HepG2 (cell line): ENCODE data around the gene HIC1. TPM values are rescaled to one million over a fixed set of nuclear protein-coding genes. Genes with fewer than 3 reads are reported as not detected.
A peak's percentile ranks its signal among the peaks of the same experiment; 100 is the strongest.

Source experiments
- BCL6 ChIP-seq: IDR thresholded peaks from 2 replicates; pipeline ENCODE4 v1.6.1; 2016; ENCODE audit warnings: missing genetic modification reagents, missing compliant biosample characterization
- CBX5 ChIP-seq: sonication (generic); formaldehyde crosslinking; IDR thresholded peaks from 2 replicates; pipeline ENCODE4 v1.4.0; 2020; ENCODE audit warnings: missing genetic modification reagents, borderline replicate concordance
- CENPBD1 ChIP-seq: sonication (generic); formaldehyde crosslinking; IDR thresholded peaks from 2 replicates; pipeline ENCODE4 v1.8.0; 2022; ENCODE audit warnings: missing genetic modification reagents, low read depth, mild to moderate bottlenecking, borderline replicate concordance
- DR1 ChIP-seq: sonication (generic); formaldehyde crosslinking; IDR thresholded peaks from 2 replicates; pipeline ENCODE4 v1.8.0; 2021; ENCODE audit warnings: mild to moderate bottlenecking, missing genetic modification reagents, inconsistent platforms
- ELF4 ChIP-seq: sonication (generic); formaldehyde crosslinking; IDR thresholded peaks from 2 replicates; pipeline ENCODE4 v1.5.0; 2020; ENCODE audit warnings: missing genetic modification reagents, mild to moderate bottlenecking, moderate library complexity, borderline replicate concordance
- FOXP1 ChIP-seq, 2 experiments: fragments of 450-650 bp in 1 of 2; IDR thresholded peaks; 2 replicates each; pipeline ENCODE4 v1.6.1; 2017 to 2018; ENCODE audit warnings: antibody characterized with exemption in 1 of 2
- HIVEP1 ChIP-seq: sonication (generic); formaldehyde crosslinking; IDR thresholded peaks from 2 replicates; pipeline ENCODE4 v1.4.0; 2020; ENCODE audit warnings: mild to moderate bottlenecking, missing genetic modification reagents
- HNRNPH1 ChIP-seq: fragments of 200-400 bp; formaldehyde crosslinking; optimal IDR thresholded peaks from 2 replicates; pipeline ENCODE3; 2017; ENCODE audit warnings: mild to moderate bottlenecking, low read depth, low read length
- IKZF4 ChIP-seq: sonication (generic); formaldehyde crosslinking; IDR thresholded peaks from 2 replicates; pipeline ENCODE4 v1.5.1; 2020; ENCODE audit warnings: borderline replicate concordance, mild to moderate bottlenecking, low read depth, missing genetic modification reagents; ENCODE audit errors: not compliant biosample characterization
- KDM6A ChIP-seq: IDR thresholded peaks from 2 replicates; pipeline ENCODE4 v1.6.1; 2016; ENCODE audit warnings: low read depth
- KLF6 ChIP-seq: IDR thresholded peaks from 2 replicates; pipeline ENCODE4 v1.8.0; 2016; ENCODE audit warnings: missing biosample characterization, missing genetic modification reagents
- PAX8 ChIP-seq: sonication (generic); formaldehyde crosslinking; IDR thresholded peaks from 2 replicates; pipeline ENCODE4 v1.8.0; 2022; ENCODE audit warnings: mild to moderate bottlenecking, missing genetic modification reagents, borderline replicate concordance
- SAFB2 ChIP-seq: sonication (generic); formaldehyde crosslinking; IDR thresholded peaks from 2 replicates; pipeline ENCODE4 v1.5.1; 2020; ENCODE audit warnings: missing genetic modification reagents, low read depth, mild to moderate bottlenecking, borderline replicate concordance
- SMAD3 ChIP-seq: sonication (generic); formaldehyde crosslinking; IDR thresholded peaks from 2 replicates; pipeline ENCODE4 v1.4.0; 2020; ENCODE audit warnings: missing genetic modification reagents
- SPEN ChIP-seq: sonication (generic); formaldehyde crosslinking; IDR thresholded peaks from 2 replicates; pipeline ENCODE4 v1.5.1; 2020; ENCODE audit warnings: low read depth, mild to moderate bottlenecking, missing genetic modification reagents
- TCF7 ChIP-seq: sonication (generic); IDR thresholded peaks from 2 replicates; pipeline ENCODE4 v1.6.1; 2016; ENCODE audit warnings: antibody characterized with exemption, low read depth
- UBTF ChIP-seq: sonication (generic); formaldehyde crosslinking; IDR thresholded peaks from 2 replicates; pipeline ENCODE4 v1.4.0; 2020; ENCODE audit warnings: mild to moderate bottlenecking, missing genetic modification reagents
- ZBTB3 ChIP-seq: sonication (generic); formaldehyde crosslinking; IDR thresholded peaks from 2 replicates; pipeline ENCODE4 v1.4.0; 2020; ENCODE audit warnings: low read depth, mild to moderate bottlenecking, moderate library complexity, missing genetic modification reagents, borderline replicate concordance
- ZBTB8A ChIP-seq: sonication (generic); formaldehyde crosslinking; IDR thresholded peaks from 2 replicates; pipeline ENCODE4 v1.4.0; 2020; ENCODE audit warnings: mild to moderate bottlenecking, low read depth, missing genetic modification reagents, borderline replicate concordance
- ZNF101 ChIP-seq: sonication (generic); formaldehyde crosslinking; IDR thresholded peaks from 2 replicates; pipeline ENCODE4 v1.4.0; 2020; ENCODE audit warnings: mild to moderate bottlenecking, low read depth, missing genetic modification reagents, borderline replicate concordance
- ZNF329 ChIP-seq: sonication (generic); formaldehyde crosslinking; IDR thresholded peaks from 2 replicates; pipeline ENCODE4 v1.9.0; 2021; ENCODE audit warnings: low read depth, mild to moderate bottlenecking, missing genetic modification reagents
- ZNF343 ChIP-seq: sonication (generic); formaldehyde crosslinking; IDR thresholded peaks from 2 replicates; pipeline ENCODE4 v1.4.0; 2020; ENCODE audit warnings: mild to moderate bottlenecking, missing genetic modification reagents
- ZNF446 ChIP-seq: sonication (generic); formaldehyde crosslinking; IDR thresholded peaks from 2 replicates; pipeline ENCODE4 v1.5.0; 2020; ENCODE audit warnings: mild to moderate bottlenecking, missing genetic modification reagents
- ZNF543 ChIP-seq: sonication (generic); formaldehyde crosslinking; IDR thresholded peaks from 2 replicates; pipeline ENCODE4 v1.4.0; 2020; ENCODE audit warnings: mild to moderate bottlenecking, missing genetic modification reagents
- ZNF703 ChIP-seq: sonication (generic); formaldehyde crosslinking; IDR thresholded peaks from 2 replicates; pipeline ENCODE4 v1.5.1; 2020; ENCODE audit warnings: missing genetic modification reagents, mild to moderate bottlenecking, moderate library complexity, borderline replicate concordance
- ZNF788 ChIP-seq: sonication (generic); formaldehyde crosslinking; IDR thresholded peaks from 2 replicates; pipeline ENCODE4 v1.5.0; 2020; ENCODE audit warnings: mild to moderate bottlenecking, missing genetic modification reagents, borderline replicate concordance
- ZNF883 ChIP-seq: sonication (generic); formaldehyde crosslinking; IDR thresholded peaks from 2 replicates; pipeline ENCODE4 v1.5.1; 2020; ENCODE audit warnings: mild to moderate bottlenecking, missing genetic modification reagents; ENCODE audit errors: not compliant biosample characterization
- polyA plus RNA-seq, 8 experiments: library from polyadenylated mRNA; depleted of rRNA in 3 of 8; stranded (reverse) in 7 of 8; unstranded in 1 of 8; fragments of >200 nt; fragmentation: Illumina TruSeq in 4 of 8; extraction: Trizol in 4 of 8; gene quantifications; 2 replicates each; pipeline versions ENCODE4 v1.2.1 to v1.2.3, GENCODE V29; 2011 to 2016; ENCODE audit warnings: low read depth in 4 of 8, missing spikeins in 1 of 8, mixed read lengths in 1 of 8; ENCODE audit not compliant: insufficient read depth in 1 of 8
- total RNA-seq, 5 experiments: library from RNA; depleted of rRNA; stranded (reverse); fragments of >200 nt; fragmentation: Illumina TruSeq; extraction: Trizol; gene quantifications; 2 replicates each; pipeline ENCODE4 v1.2.3, GENCODE V29; 2016; ENCODE audit warnings: low read depth in 1 of 5

HIC1 gene
- total and polyA plus RNA-seq, 2 of the 13 experiments (the other 11 are each of a cell fraction or from before 2014, with no cell fraction given), result 0.04 to 0.31 TPM

GRCh38 chr17:2029911-2030778 is 24.8 kb upstream of the HIC1 start, which contains the start of gene DPH1 (continued):
- TF ChIP-seq ZNF883 (CRISPR knock-in tag) (peak; percentile 72), ZNF446 (CRISPR knock-in tag) (no peak), ZBTB3 (CRISPR knock-in tag) (no peak), ELF4 (CRISPR knock-in tag) (no peak), FOXP1 (IDR thresholded peaks at IDR 0.05) (no peak), FOXP1 (CRISPR knock-in tag; IDR thresholded peaks at IDR 0.05) (0 out of 2 replicates have a peak, but pooled peaks have one; percentile 17), CBX5 (CRISPR knock-in tag) (peak; percentile 70; the same call in 1 of the 2 replicates), ZNF343 (CRISPR knock-in tag) (no peak), KLF6 (CRISPR knock-in tag) (peak; percentile 76; the same call in 1 of the 2 replicates), IKZF4 (CRISPR knock-in tag) (no peak), HNRNPH1 (no peak), ZBTB8A (CRISPR knock-in tag) (no peak; the same call in 1 of the 2 replicates), CENPBD1 (no peak), SAFB2 (CRISPR knock-in tag) (no peak), ZNF788 (CRISPR knock-in tag) (peak; percentile 92), HIVEP1 (CRISPR knock-in tag) (peak; percentile 96), DR1 (CRISPR knock-in tag) (0 out of 2 replicates have a peak, but pooled peaks have one; percentile 52), SPEN (peak; percentile 81), ZNF329 (CRISPR knock-in tag) (no peak), ZNF703 (peak; percentile 63; the same call in 1 of the 2 replicates), ZNF101 (CRISPR knock-in tag) (no peak), ZNF543 (CRISPR knock-in tag) (no peak), TCF7 (no peak), PAX8 (no peak), UBTF (CRISPR knock-in tag) (peak; percentile 63; the same call in 1 of the 2 replicates), BCL6 (peak; percentile 56), KDM6A (CRISPR knock-in tag) (0 out of 2 replicates have a peak, but pooled peaks have one; percentile 21), SMAD3 (CRISPR knock-in tag) (peak; percentile 27; the same call in 1 of the 2 replicates)
